NCI-H345 treated with DMSO at 0.1 percent for 48 hours (cell line): ENCODE measurements around the gene UNK.
"Not testable (repeated sequence)": the region's sequence is repeated elsewhere in the genome, so short reads cannot be mapped to it uniquely, and the experiment has no call there.

Experiments
- DNase-seq: peaks from one replicate; lab custom pipeline; 2025; ENCODE audit not compliant: unreplicated experiment; lab: John Stamatoyannopoulos, UW

UNK gene

DNA sequence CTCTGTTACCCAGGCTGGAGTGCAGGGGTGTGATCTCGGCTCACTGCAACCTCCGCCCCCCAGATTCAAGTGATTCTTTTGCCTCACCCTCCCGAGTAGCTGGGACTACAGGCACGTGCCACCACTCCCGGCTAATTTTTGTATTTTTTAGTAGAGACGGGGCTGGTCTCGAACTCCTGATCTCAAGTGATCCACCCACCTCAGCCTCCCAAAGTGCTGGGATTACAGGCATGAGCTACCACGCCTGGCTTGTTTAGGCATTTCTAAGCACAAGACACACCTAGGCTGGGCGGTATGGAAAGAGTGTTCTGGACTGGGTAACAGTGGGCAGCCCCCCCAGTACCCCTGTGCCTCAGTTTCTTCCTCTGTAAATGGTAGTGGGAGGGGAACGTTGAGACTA lies 85.6 kb downstream of the UNK start:
- DNase-seq: not testable (repeated sequence)

- DNase-seq: no peak
Observed at GRCh38 chr17:75872434-75873351, 88.1 kb downstream of the UNK start.

GRCh38 chr17:75873587-75874322 lies 89.1 kb downstream of the UNK start:
- no peak for DNase-seq

DNA sequence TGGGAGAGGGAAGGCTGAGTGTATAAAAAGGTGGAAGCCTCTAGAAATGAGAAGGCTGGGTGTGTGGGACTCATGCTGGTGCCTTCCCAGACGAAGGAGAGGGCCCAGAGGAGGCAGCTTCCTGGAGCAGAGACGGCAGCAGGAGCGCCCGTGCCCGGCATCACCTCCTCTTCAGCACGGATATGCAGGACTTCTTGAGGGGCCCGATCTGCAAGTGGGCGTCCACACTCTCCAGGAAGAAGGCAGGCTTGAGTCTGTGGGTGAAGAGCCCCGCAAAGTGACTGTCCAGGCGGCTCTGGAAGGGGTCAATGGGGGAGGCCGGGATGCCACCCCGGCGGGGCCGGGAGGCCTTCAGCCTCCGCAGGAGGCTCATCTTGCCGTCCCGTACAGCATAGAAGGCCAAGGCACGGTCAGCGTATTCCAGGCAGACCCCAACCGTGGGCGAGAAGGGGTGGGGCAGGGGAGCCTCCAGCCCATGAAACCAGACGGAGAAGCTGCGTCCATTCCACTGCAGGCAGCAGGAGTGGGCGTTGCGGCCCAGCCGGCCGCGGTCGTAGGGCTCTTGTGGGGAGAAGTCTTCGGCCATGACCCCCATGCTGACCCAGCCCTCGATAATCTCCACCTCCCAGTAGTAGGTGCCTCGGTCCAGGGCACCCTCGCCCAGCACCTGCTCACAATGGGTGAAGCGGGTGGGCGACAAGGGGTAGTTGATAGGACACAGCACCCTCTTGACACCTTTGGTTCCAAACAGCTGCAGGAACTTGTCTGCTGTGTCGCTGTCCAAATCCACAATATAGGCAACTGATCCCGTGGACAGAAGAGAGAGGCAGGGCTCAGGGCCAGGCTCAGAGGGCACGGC lies 89.9 kb downstream of the UNK start:
- no peak for DNase-seq
